Lower leg skin (tissue), 3 donors: ENCODE data around the gene CEND1.

Experiments used
- POLR2A ChIP-seq, 2 donors: fragments of 450-650 bp; IDR thresholded peaks; one replicate each; pipeline ENCODE4 v1.6.1; 2016 to 2017; ENCODE audit warnings: antibody characterized with exemption in 2 of 2, mild to moderate bottlenecking in 1 of 2, moderate library complexity in 1 of 2
- TF ChIP-seq, protein P1 (sequence below), 3 donors: fragments of 450-650 bp; IDR thresholded peaks; one replicate each; pipeline ENCODE4 v1.5.1; 2016; ENCODE audit warnings: antibody characterized with exemption in 3 of 3, mild to moderate bottlenecking in 3 of 3, moderate library complexity in 2 of 3

GRCh38 chr11:802018-802617 lies 12.2 kb upstream of the CEND1 start:
- no peak for TF ChIP-seq POLR2A (IDR thresholded peaks at IDR 0.05)
- TF ChIP-seq, protein P1, sequence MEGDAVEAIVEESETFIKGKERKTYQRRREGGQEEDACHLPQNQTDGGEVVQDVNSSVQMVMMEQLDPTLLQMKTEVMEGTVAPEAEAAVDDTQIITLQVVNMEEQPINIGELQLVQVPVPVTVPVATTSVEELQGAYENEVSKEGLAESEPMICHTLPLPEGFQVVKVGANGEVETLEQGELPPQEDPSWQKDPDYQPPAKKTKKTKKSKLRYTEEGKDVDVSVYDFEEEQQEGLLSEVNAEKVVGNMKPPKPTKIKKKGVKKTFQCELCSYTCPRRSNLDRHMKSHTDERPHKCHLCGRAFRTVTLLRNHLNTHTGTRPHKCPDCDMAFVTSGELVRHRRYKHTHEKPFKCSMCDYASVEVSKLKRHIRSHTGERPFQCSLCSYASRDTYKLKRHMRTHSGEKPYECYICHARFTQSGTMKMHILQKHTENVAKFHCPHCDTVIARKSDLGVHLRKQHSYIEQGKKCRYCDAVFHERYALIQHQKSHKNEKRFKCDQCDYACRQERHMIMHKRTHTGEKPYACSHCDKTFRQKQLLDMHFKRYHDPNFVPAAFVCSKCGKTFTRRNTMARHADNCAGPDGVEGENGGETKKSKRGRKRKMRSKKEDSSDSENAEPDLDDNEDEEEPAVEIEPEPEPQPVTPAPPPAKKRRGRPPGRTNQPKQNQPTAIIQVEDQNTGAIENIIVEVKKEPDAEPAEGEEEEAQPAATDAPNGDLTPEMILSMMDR (IDR thresholded peaks at IDR 0.05), result no peak
